Transverse colon (tissue), 4 donors: Measurements from ENCODE around the gene LRP1B.

ENCODE experiments used
- CTCF ChIP-seq, 5 experiments: fragments of 200-600 bp in 3 of 5; fragments of 450-650 bp in 2 of 5; sonication (generic) in 3 of 5; IDR thresholded peaks; 1 replicate in 2 of 5; 2 replicates in 3 of 5; pipeline ENCODE4 v1.5.1; 2016 to 2017; ENCODE audit warnings: antibody characterized with exemption in 5 of 5, inconsistent platforms in 3 of 5, mild to moderate bottlenecking in 2 of 5, moderate library complexity in 1 of 5
- EP300 ChIP-seq: sonication (generic); formaldehyde crosslinking; IDR thresholded peaks from one replicate; pipeline ENCODE4 v1.6.1; 2017; ENCODE audit warnings: antibody characterized with exemption, low read depth
- POLR2A ChIP-seq: fragments of 450-650 bp; IDR thresholded peaks from one replicate; pipeline ENCODE4 v1.6.1; 2016; ENCODE audit warnings: antibody characterized with exemption, mild to moderate bottlenecking, moderate library complexity
- POLR2AphosphoS5 ChIP-seq, 3 donors: sonication (generic); formaldehyde crosslinking; IDR thresholded peaks; one replicate each; pipeline ENCODE4 v1.6.1; 2016; ENCODE audit warnings: antibody characterized with exemption in 3 of 3

- TF ChIP-seq CTCF (IDR thresholded peaks at IDR 0.05) (no peak), POLR2A (no peak), EP300 (no peak), POLR2AphosphoS5 (IDR thresholded peaks at IDR 0.05) (no peak)
Measured at GRCh38 chr2:141900826-141901225, 230.0 kb downstream of the LRP1B start.
